ENCODE results near the gene DNAJC7.

Gene DNAJC7, protein sequence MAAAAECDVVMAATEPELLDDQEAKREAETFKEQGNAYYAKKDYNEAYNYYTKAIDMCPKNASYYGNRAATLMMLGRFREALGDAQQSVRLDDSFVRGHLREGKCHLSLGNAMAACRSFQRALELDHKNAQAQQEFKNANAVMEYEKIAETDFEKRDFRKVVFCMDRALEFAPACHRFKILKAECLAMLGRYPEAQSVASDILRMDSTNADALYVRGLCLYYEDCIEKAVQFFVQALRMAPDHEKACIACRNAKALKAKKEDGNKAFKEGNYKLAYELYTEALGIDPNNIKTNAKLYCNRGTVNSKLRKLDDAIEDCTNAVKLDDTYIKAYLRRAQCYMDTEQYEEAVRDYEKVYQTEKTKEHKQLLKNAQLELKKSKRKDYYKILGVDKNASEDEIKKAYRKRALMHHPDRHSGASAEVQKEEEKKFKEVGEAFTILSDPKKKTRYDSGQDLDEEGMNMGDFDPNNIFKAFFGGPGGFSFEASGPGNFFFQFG

GRCh38 chr17:42016941-42017865 lies at the start of gene DNAJC7:
DNAJC7 (minus strand) TSS chr17:42017439; CDS start chr17:42017416, 23 bp downstream.
- peak; percentile 95 for DNase-seq

- no peak for DNase-seq
Measured at GRCh38 chr17:42065201-42065600, 48.0 kb upstream of the DNAJC7 start.

- DNase-seq = no peak
Measured at GRCh38 chr17:42062681-42063080, 45.4 kb upstream of the DNAJC7 start.

GRCh38 chr17:42061646-42062487 lies 44.6 kb upstream of the DNAJC7 start:
- no peak for DNase-seq

DNA sequence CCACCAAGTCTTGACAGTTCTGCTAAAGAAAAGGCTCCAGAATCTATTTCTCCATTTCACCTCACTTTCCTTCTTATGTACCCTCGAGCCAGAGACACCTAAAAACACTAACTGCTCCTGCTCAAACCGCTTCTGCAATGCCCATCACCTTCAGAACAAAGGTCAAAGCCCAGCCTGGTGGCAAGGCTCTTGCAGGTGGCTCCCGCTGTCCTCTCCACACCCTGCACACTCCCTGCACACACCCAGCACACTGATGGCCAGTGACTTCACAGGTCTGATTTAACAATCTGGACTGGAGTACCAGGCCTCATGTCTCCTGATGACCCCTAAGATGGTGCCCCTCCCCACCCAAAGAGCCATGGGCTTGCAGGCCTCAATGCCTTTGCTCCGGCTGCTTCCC lies 43.0 kb upstream of the DNAJC7 start:
- no peak for DNase-seq

DNA sequence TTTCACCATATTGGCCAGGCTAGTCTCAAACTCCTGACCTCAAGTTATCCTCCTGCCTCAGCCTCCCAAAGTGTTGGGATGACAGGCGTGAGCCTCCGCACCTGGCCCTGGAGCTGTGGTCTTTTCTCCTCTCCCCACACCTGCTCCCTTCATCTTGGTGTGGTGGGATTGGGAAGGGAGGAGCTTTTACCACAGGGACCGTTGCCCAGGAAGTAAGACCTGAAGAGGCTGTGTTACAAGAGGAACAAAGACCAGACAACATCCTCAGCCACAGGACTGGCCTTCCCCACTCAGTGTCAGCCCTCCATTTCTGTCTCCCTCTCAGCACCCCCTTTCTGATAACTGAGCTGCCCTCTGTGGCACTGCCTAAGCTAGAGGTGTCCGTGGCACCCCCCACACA lies 42.6 kb upstream of the DNAJC7 start:
- no peak for DNase-seq

GRCh38 chr17:42058063-42058462 lies 40.8 kb upstream of the DNAJC7 start:
- DNase-seq = no peak

GRCh38 chr17:42056635-42057034 lies 39.4 kb upstream of the DNAJC7 start:
- DNase-seq = no peak

- DNase-seq = no peak
Measured at GRCh38 chr17:42055496-42055895, 38.3 kb upstream of the DNAJC7 start.

- DNase-seq = no peak
Measured at GRCh38 chr17:42055027-42055426, 37.8 kb upstream of the DNAJC7 start.

- no peak for DNase-seq
Measured at GRCh38 chr17:42053731-42054500, 36.7 kb upstream of the DNAJC7 start.

GRCh38 chr17:42052346-42052877 lies 35.2 kb upstream of the DNAJC7 start:
- no peak for DNase-seq

DNA sequence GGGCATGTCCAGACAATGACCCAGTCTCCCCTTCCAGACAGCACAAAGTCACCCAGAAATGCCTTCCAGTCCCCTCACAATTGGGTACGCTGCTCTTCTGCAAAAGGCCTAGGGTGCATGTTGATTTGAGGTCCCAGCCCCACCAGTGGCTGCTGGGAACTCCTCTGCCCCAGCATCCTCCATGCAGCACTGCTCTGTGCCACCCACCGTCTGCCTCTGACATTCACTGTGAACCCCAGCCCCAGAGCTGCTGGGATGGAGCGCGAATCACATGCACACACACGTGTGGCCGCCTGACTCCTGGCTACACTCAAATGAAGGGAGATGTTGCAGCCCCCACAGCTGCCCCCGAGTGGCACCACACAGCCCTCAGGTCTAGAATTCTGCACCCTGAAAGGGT lies 34.4 kb upstream of the DNAJC7 start:
- DNase-seq = no peak

DNA sequence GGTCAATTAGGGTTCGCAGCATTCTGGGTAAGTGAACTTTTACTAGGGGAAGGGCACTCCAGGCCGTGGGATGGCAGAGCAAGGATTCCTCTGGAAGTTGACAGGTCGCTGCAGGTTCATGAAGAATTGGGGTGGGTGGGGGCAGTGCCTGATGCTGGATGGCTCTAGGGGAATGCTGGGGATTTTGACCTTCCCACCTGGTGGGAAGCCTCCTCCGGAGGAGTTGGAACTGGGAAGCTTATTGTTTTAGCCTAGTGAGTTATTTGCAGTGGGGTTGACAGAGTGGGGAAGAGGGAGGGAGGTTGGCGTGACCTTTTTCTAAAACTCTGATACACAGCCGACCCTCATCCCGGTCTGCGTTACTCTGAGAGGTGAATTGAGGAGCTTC lies 33.8 kb upstream of the DNAJC7 start:
- no peak for DNase-seq

DNA sequence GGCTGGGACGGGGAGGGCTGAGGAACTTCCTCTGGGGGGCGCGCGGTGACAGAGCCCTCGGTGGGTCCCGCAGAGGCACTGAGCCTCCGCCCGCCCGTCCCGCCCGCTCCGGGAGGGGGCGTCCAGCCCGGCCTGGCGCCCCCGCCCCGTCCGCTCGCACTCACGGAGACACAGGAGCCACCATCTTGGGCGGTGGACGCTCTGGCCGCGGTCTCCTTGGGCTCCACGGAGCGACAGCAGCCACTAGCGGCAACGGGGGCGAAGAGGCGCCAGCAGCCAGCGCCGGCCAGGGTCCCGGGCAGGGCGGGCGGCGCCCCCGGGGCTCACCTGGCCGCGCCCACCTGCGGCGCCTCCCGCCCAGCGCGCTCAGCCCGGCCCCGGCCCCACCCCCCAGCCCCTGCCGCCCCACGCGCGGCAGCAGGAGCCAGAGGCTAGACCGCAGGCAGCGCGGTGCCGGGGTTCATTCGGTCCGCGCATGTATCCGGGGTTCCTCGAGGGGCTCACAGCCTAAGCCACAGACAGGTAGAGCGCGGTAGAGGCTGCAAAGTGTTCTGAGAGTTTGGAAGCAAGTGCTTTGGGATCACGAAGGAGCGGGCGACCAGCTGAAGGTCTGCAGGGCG lies 33.3 kb upstream of the DNAJC7 start, which contains the start of gene C17orf113:
C17orf113 (minus strand) TSS at position 209 of the 620 bp plus-strand sequence. CDS start 7,225 bp downstream, outside the sequence.
- peak; percentile 66 for DNase-seq

DNA sequence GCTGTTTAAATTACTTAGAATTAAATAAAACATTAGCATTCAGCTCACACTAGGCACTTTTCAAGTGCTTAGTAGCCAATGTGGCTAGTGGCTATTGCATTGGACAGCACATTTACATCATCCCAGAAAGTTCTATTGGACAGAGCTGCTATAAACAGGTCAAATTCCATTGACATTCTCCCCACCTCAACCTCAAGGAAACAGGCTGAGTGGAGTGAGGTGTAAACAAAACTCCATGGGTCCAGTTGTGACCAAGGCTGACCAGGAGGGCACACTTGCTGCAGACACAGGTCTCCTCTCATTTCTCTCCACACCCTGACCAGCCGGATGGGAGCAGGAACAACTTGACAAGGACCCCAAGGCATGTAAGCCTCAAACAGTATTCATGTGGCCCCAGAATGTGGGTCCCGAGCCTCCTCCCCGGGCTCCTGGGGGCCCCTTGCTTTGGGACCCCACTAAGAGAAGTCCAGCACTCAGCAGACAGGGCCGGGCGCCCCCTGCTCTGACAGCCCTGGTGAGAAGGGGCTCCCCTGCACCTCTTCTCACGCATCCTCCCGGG lies 32.7 kb upstream of the DNAJC7 start:
- no peak for DNase-seq

DNA sequence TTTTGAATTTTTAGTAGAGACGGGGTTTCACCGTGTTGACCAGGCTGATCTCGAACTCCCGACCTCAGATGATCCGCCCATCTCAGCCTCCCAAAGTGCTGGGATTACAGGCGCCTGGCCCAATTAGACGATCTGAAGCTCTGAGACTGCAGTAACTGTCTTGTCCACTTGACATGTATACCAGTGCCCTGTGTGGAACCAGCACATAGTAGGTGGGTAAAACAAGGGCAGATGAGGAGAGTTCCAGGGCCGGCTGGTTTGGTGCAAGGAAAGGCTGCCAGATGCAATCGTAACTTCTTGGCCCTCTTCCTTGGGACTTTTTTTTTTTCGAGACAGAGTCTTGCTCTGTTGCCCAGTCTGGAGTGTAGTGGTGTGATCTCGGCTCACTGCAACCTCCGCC lies 30.1 kb upstream of the DNAJC7 start:
- DNase-seq = no peak

GRCh38 chr17:42045719-42046118 lies 28.5 kb upstream of the DNAJC7 start:
- no peak for DNase-seq

DNA sequence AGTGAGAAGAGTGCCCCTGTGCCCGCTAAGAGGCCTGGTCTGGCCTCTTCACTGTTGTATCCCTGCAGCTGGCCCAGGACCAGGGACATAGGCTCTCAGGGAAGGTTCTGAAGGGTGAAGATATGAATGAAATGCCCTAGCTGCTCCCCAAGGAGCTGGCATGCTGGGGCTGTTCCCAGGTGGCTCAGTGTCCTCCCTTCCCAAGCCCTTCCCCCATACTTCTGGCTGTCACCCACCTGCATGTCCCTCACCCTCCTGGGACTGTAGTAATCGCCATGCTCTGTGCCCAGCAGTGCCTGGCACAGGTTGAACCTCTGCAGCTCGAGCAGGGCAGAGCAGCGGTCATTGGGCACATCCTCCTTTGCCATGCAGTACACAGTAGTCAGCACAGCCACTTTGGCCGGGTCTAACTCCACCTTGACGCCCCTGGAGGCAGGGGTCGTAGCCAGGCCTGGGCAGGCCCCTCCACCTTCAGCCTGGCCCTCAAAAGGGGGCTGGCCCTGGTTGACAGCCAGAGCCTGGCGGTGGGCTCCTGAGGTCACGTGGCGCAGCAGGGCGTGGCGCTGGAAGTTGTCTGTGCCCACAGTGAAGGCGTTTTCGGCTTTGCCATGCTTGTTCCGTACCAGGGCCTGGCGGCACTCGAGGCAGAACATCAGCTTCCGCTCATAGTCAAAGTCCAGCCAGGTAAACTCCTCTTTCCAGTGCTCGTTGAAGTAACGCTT lies 25.5 kb upstream of the DNAJC7 start:
- DNase-seq = no peak

DNA sequence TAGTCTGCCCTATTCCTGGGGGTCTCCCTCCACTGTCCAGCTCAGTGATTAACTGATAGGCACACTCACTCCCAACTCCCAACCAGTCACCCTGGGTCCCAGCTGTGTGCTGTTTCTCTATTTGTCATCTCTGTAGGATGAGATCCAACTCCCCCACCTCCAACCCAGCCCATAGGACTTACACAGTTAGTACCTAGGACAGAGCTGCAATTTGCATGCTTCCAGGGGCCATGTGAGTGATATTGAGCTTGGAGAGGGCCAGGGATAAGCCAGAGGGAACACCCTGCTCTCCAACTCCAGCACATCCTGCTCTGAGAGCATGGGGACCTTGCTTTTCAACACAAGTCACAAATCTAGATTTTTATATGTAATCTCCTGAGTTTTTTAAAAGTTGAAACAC lies 24.4 kb upstream of the DNAJC7 start:
- no peak for DNase-seq
